Vagina (tissue), 2 donors: ENCODE results near the gene ADCY9.

Experiments used
- POLR2A ChIP-seq, 2 donors: fragments of 450-650 bp; IDR thresholded peaks; one replicate each; pipeline ENCODE4 v1.6.1; 2017; ENCODE audit warnings: antibody characterized with exemption in 2 of 2, mild to moderate bottlenecking in 2 of 2, moderate library complexity in 2 of 2
- POLR2AphosphoS5 ChIP-seq, 2 donors: sonication (generic); formaldehyde crosslinking; IDR thresholded peaks; one replicate each; pipeline ENCODE4 v1.9.0; 2017; ENCODE audit warnings: antibody characterized with exemption in 2 of 2, mild to moderate bottlenecking in 2 of 2, low read depth in 1 of 2; ENCODE audit not compliant: insufficient read depth in 1 of 2
- TF ChIP-seq, protein P1 (sequence below), 3 experiments: fragments of 450-650 bp in 2 of 3; fragments of 200-600 bp in 1 of 3; sonication (generic) in 1 of 3; IDR thresholded peaks; one replicate each; pipeline ENCODE4 v1.5.1; 2017 to 2019; ENCODE audit warnings: antibody characterized with exemption in 3 of 3, mild to moderate bottlenecking in 2 of 3, moderate library complexity in 2 of 3

DNA sequence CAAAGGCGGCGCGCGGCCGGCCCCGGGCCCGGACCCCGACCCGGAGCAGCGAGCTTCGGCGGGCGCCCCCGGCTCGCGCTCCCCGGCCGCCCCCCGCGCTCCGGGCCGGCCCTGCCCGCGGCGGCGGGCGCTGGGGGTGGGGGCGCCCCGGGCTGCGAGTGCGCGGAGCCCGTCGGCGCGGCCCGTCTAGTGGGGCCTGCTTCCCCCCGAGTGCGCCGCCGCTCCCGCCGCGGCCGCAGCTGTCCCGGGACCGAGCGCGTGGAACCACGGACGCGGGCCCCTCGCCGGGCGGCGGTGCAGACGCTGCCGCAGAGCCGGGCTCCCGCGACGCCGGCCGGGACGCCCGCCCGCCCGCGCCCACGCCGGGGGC, 308 bp downstream of the ADCY9 start:
- TF ChIP-seq, protein P1, sequence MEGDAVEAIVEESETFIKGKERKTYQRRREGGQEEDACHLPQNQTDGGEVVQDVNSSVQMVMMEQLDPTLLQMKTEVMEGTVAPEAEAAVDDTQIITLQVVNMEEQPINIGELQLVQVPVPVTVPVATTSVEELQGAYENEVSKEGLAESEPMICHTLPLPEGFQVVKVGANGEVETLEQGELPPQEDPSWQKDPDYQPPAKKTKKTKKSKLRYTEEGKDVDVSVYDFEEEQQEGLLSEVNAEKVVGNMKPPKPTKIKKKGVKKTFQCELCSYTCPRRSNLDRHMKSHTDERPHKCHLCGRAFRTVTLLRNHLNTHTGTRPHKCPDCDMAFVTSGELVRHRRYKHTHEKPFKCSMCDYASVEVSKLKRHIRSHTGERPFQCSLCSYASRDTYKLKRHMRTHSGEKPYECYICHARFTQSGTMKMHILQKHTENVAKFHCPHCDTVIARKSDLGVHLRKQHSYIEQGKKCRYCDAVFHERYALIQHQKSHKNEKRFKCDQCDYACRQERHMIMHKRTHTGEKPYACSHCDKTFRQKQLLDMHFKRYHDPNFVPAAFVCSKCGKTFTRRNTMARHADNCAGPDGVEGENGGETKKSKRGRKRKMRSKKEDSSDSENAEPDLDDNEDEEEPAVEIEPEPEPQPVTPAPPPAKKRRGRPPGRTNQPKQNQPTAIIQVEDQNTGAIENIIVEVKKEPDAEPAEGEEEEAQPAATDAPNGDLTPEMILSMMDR (IDR thresholded peaks at IDR 0.05), result no peak
- TF ChIP-seq POLR2A (IDR thresholded peaks at IDR 0.05) (no peak), POLR2AphosphoS5 (IDR thresholded peaks at IDR 0.05; ENCODE audit: insufficient read depth in 1 of 2, low read depth in 1 of 2) (no peak)
